Erythroblast (primary cell): ENCODE data around the gene AFDN.

Experiments used
- GATA1 ChIP-seq: IDR thresholded peaks from 2 replicates; pipeline ENCODE4 v1.6.1; 2011; ENCODE audit warnings: low read depth, mild to moderate bottlenecking, control low read depth, low read length, moderate library complexity
- POLR2A ChIP-seq: IDR thresholded peaks from 2 replicates; pipeline ENCODE4 v1.6.1; 2011; ENCODE audit warnings: mild to moderate bottlenecking, low read length

DNA sequence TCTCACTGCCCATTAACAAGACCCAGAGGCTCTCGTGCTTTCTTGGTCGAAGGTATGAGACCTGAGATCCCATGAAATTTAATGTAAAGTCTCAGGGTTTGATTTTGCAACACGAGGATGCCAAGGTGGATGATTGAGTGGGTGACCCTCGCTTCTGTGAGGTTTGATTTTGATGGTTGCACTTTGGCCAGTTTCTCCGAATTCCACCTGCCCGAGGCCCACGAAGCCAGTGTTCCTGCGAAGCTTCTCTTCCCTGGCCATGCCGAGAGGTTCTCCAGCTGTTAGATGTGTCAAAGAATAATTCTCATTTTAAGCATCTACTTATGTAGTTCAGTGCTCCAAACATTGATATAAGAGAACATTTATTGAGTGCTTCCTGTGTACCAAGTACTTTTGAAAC, 170.9 kb downstream of the AFDN start, which contains the start of gene KIF25:
- no peak for TF ChIP-seq POLR2A
- TF ChIP-seq GATA1, result no peak
